Heart left ventricle (tissue), 13 donors: ENCODE data around the gene SLC7A10.

Source experiments
- POLR2A ChIP-seq, 2 donors: fragments of 450-650 bp; IDR thresholded peaks; one replicate each; pipeline ENCODE4 v1.6.1; 2017; ENCODE audit warnings: antibody characterized with exemption in 2 of 2, mild to moderate bottlenecking in 2 of 2, moderate library complexity in 2 of 2
- TF ChIP-seq, protein P1 (sequence below), 12 donors: fragments of 200-600 bp; sonication (generic) in 4 of 12; IDR thresholded peaks; one replicate each; pipeline versions ENCODE4 v1.5.0 to v1.8.0; 2018 to 2022; ENCODE audit warnings: antibody characterized with exemption in 12 of 12, mild to moderate bottlenecking in 5 of 12
- donor health status: ischemic (EF 13 %, LVEDD 7.1; RV severe dilation, severe dysfunction).
- donor health status: DM: no; HTN: yes; CAD: no.
- donor health status: DM: no; HTN: no; CAD: no.
- donor health status: ischemic (EF 25% LVEDD 6.9; RV normal size, moderate dysfunction).
- donor health status: ischemic (EF 25% LVEDD 5.7; RV mildly dilated, moderate dysfunction).
- donor health status: ischemic (EF 35%, LVEDD 5.7; RV mildly dilated, moderate dysfunction).
- donor health status: nonischemic (EF 11% LVEDD 7.7; RV severe dilation, severe dysfunction).
- donor health status: DM: yes; HTN: yes; CAD: no.
- donor health status: PGD.
- donor health status: ischemic (EF 29% LVEDD 5.4; RV normal size, mild dysfunction).
- donor health status: nonischemic (EF 23%, LVEDD 6.1; RV moderate dilation, normal function).

DNA sequence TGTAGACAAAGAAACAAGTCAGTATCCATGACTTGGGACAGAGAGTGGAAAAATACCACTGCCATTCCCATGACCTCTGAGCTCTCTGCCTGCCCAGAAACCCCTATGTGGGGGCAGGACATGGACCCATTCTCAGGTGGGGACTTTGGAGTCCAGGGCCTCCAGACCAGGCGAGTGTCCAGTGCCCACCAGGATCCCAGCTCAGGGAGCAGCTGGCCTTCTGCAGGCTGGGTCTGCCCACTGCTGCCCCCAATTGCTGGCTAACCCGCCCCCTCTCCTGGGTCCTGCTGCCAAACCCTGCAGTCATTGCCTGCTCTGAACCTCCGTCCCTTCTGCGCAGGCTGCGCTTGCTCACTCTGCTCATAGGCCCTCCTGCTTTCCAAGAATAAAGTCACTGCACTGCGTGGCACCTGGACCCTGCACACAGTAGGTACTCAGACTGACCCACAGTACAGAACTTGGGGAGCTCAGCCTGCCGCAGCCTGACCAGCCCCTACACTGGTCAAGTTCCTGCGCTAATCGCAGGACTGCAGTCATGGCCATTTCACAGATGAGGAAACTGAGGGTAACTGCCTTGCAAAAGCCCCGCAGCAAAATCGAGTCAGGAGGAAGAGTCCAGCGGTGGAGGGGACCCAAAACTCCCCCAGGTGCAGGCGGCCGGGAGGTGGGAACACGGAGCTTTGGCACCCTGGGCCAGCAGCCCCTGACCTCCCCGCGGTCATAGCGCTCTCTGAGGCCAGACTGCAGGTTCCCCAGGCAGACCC lies 774 bp downstream of the SLC7A10 start:
- TF ChIP-seq, protein P1, sequence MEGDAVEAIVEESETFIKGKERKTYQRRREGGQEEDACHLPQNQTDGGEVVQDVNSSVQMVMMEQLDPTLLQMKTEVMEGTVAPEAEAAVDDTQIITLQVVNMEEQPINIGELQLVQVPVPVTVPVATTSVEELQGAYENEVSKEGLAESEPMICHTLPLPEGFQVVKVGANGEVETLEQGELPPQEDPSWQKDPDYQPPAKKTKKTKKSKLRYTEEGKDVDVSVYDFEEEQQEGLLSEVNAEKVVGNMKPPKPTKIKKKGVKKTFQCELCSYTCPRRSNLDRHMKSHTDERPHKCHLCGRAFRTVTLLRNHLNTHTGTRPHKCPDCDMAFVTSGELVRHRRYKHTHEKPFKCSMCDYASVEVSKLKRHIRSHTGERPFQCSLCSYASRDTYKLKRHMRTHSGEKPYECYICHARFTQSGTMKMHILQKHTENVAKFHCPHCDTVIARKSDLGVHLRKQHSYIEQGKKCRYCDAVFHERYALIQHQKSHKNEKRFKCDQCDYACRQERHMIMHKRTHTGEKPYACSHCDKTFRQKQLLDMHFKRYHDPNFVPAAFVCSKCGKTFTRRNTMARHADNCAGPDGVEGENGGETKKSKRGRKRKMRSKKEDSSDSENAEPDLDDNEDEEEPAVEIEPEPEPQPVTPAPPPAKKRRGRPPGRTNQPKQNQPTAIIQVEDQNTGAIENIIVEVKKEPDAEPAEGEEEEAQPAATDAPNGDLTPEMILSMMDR (IDR thresholded peaks at IDR 0.05), result no peak
- no peak for TF ChIP-seq POLR2A (IDR thresholded peaks at IDR 0.05)
